ENCODE measurements around the gene PARP14. TPM values are rescaled to one million over a fixed set of nuclear protein-coding genes. Genes with fewer than 3 reads are reported as not detected.
A peak's percentile ranks its signal among the peaks of the same experiment; 100 is the strongest.
"Not testable (repeated sequence)": the region's sequence is repeated elsewhere in the genome, so short reads cannot be mapped to it uniquely, and the experiment has no call there.

Gene PARP14
- polyA plus RNA-seq, 2 of the 4 experiments (the other 2 are of a cell fraction) = 7.5 to 23.6 TPM

DNA sequence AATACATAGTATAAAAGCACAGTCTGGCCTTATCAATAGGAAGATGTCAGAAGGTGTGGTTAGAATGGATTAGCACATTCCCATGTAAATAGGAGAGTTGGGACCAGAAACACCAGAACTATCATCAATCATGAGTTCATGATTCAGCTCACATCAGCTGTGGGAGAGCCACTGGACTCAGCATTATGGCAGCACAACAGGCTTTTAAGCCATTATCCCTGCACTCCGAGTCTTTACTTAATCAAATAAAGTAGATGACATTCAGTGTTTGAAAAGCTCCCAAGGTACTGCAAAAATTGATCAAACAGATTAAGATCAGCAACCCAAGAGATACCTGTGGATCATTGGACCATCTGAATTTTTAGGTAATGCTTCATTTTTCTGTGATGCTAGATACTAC lies 24.7 kb downstream of the PARP14 start:
- no peak overlapping the region for H3K4me3 ChIP-seq
- ChIA-PET POLR2A (no interaction called here), CTCF (no interaction called here)
- DNase-seq (ENCODE audit: low read depth in 1 of 2, low spot score in 1 of 2) = no peak
- 86% methylated on average over 1 of the region's 1 CpG for WGBS (ENCODE audit: missing lambda C conversion rate)
- no peaks in the 10 kb centered on the region for H3K4me1 ChIP-seq
- FAIRE-seq = no peak
- no peak overlapping the region for H3K4me2 ChIP-seq
- no peak overlapping the region for H3K27ac ChIP-seq
- no peaks in the 10 kb centered on the region for H3K9me3 ChIP-seq
- TF ChIP-seq EP300 (IDR thresholded peaks at IDR 0.05) (no peak), JUN (IDR thresholded peaks at IDR 0.05) (no peak), POLR2A (IDR thresholded peaks at IDR 0.05; ENCODE audit: low read length) (no peak), CHD2 (IDR thresholded peaks at IDR 0.05; ENCODE audit: low read length, partially characterized antibody) (no peak), JUNB (IDR thresholded peaks at IDR 0.05) (no peak), MYC (IDR thresholded peaks at IDR 0.05; ENCODE audit: borderline replicate concordance, low read length) (no peak), HDAC2 (IDR thresholded peaks at IDR 0.05) (no peak), BHLHE40 (IDR thresholded peaks at IDR 0.05; ENCODE audit: low read depth, low read length) (no peak), ZSCAN20 (CRISPR knock-in tag; IDR thresholded peaks at IDR 0.05) (no peak)
- TF ChIP-seq, protein P1, sequence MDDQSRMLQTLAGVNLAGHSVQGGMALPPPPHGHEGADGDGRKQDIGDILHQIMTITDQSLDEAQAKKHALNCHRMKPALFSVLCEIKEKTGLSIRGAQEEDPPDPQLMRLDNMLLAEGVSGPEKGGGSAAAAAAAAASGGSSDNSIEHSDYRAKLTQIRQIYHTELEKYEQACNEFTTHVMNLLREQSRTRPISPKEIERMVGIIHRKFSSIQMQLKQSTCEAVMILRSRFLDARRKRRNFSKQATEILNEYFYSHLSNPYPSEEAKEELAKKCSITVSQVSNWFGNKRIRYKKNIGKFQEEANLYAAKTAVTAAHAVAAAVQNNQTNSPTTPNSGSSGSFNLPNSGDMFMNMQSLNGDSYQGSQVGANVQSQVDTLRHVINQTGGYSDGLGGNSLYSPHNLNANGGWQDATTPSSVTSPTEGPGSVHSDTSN (IDR thresholded peaks at IDR 0.05) = no peak
- no peak for ATAC-seq

DNA sequence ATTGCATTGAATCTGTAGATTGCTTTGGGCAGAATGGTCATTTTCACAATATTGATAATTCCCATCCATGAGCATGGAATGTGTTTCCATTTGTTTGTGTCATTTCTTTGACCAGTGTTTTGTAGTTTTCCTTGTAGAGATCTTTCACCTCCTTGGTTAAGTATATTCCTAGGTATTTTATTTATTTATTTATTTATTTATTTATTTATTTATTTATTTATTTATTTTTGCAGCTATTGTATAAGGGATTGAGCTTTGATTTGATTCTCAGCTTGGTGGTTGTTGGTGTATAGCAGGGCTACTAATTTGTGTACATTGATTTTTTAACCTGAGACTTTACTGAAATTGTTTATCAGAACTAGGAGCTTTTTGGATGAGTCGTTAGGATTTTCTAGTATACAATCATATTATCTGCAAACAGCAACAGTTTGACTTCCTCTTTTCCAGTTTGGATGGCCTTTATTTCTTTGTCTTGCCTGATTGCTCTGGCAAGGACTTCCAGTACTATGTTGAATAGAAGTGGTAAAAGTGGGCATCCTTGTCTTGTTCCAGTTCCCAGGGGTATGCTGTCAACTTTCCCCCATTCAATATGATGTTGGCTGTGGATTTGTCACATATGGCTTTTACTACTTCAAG lies 30.1 kb downstream of the PARP14 start:
- FAIRE-seq; DNase-seq (ENCODE audit: low read depth in 1 of 2, low spot score in 1 of 2); H3K9me3 ChIP-seq; H3K4me1 ChIP-seq; H3K27ac ChIP-seq; H3K4me2 ChIP-seq; CTCF ChIA-PET; POLR2A ChIA-PET; H3K4me3 ChIP-seq; ATAC-seq: not testable (repeated sequence)
- 96% methylated on average over 1 of the region's 1 CpG for WGBS (ENCODE audit: missing lambda C conversion rate)
- TF ChIP-seq ZC3H11A (IDR thresholded peaks at IDR 0.05) = peak; percentile 90

DNA sequence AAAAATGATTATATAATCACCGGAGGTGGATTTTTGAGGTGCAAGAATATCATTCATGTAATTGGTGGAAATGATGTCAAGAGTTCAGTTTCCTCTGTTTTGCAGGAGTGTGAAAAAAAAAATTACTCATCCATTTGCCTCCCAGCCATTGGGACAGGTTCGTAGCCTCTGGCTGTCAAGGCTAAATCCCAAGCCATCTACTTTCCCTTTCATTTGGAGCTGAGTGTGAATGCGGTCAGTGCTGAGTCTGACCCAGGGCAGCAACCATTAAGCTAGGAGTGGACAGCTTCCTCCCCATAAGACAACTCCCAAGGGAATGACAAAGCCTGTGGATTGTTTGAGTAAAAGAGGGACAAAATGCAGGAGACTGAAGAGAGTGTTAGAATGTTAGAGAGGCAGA lies 33.6 kb downstream of the PARP14 start:
- CTCF ChIA-PET = interaction anchor here (1.3 kb wide), 1 partner anchor 26 kb away, joined by 3 read pairs; no protein-coding TSS in a partner anchor
- Histone ChIP-seq H3K4me3 (no peak overlapping the region), H3K4me2 (no peak overlapping the region), H3K4me1 (no peaks in the 10 kb centered on the region), H3K27ac (no peak overlapping the region), H3K9me3 (no peaks in the 10 kb centered on the region)
- ATAC-seq (no peak), DNase-seq (ENCODE audit: low read depth in 1 of 2, low spot score in 1 of 2) (no peak), FAIRE-seq (no peak)
- 85% methylated on average over 3 of the region's 3 CpGs for WGBS (ENCODE audit: missing lambda C conversion rate)
- POLR2A ChIA-PET = interaction anchor here (0.5 kb wide), 1 partner anchor 295 kb away, joined by 3 read pairs; no protein-coding TSS in a partner anchor
- TF ChIP-seq POLR2A (IDR thresholded peaks at IDR 0.05; ENCODE audit: low read length) = no peak
- TF ChIP-seq, protein P1 (IDR thresholded peaks at IDR 0.05) = no peak
- TF ChIP-seq ZSCAN20 (CRISPR knock-in tag; IDR thresholded peaks at IDR 0.05) = no peak
- TF ChIP-seq TFCP2L1 (CRISPR knock-in tag; IDR thresholded peaks at IDR 0.05) = no peak
- TF ChIP-seq RARB (CRISPR knock-in tag; IDR thresholded peaks at IDR 0.05) = no peak
- no peak for TF ChIP-seq NFE2L2 (conservative IDR thresholded peaks at IDR 0.05; ENCODE audit: low read length)
- no peak for TF ChIP-seq TP53 (CRISPR knock-in tag; IDR thresholded peaks at IDR 0.05)
- TF ChIP-seq EP300 (IDR thresholded peaks at IDR 0.05) = no peak
- no peak for TF ChIP-seq SMC3 (IDR thresholded peaks at IDR 0.05)

DNA sequence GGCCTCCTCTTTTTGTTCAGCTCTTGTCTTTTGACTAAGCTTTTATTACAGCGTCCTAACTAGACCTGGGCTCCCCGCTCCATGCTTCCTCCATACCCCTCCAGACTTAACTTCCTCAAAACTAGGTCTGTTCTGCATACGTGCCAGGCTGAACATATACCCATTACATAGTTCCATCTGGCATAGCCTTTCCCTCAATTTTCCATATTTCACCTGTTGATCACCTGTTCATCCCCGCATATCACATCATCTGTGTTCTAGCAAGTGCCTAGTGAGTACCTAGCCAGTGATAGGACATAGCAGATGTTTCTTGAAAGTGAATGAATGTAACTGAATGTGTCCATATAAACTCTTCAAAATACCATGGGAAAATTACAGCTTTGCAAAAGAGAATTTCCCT lies 36.0 kb downstream of the PARP14 start:
- Histone ChIP-seq H3K4me2 (no peak overlapping the region), H3K9me3 (no peaks in the 10 kb centered on the region), H3K4me3 (no peak overlapping the region), H3K27ac (no peak overlapping the region), H3K4me1 (no peaks in the 10 kb centered on the region)
- ATAC-seq (no peak), DNase-seq (ENCODE audit: low read depth in 1 of 2, low spot score in 1 of 2) (no peak), FAIRE-seq (no peak)
- WGBS (ENCODE audit: missing lambda C conversion rate) = 80% methylated on average over 4 of the region's 4 CpGs
- CTCF ChIA-PET = interaction anchor here (0.6 to 1.7 kb wide), 5 partner anchors 11 to 127 kb away, joined by 4 to 5 read pairs (median 4); no protein-coding TSS in a partner anchor
- POLR2A ChIA-PET = no interaction called here
- TF ChIP-seq, protein P2, sequence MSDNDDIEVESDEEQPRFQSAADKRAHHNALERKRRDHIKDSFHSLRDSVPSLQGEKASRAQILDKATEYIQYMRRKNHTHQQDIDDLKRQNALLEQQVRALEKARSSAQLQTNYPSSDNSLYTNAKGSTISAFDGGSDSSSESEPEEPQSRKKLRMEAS (IDR thresholded peaks at IDR 0.05) = no peak
- TF ChIP-seq CBX2 (IDR thresholded peaks at IDR 0.05; ENCODE audit: borderline replicate concordance, low read depth) (no peak), CEBPB (IDR thresholded peaks at IDR 0.05) (no peak), ZNF302 (CRISPR knock-in tag; IDR thresholded peaks at IDR 0.05) (no peak), RNF2 (IDR thresholded peaks at IDR 0.05; ENCODE audit: borderline replicate concordance, low read depth) (no peak), CHD2 (IDR thresholded peaks at IDR 0.05; ENCODE audit: low read length, partially characterized antibody) (no peak), CBX8 (IDR thresholded peaks at IDR 0.05) (no peak), HOXB5 (CRISPR knock-in tag; IDR thresholded peaks at IDR 0.05) (no peak), EP300 (IDR thresholded peaks at IDR 0.05) (no peak), HEYL (CRISPR knock-in tag; IDR thresholded peaks at IDR 0.05) (no peak), ZSCAN20 (CRISPR knock-in tag; IDR thresholded peaks at IDR 0.05) (no peak), KDM5A (IDR thresholded peaks at IDR 0.05) (no peak)
- TF ChIP-seq, protein P3, sequence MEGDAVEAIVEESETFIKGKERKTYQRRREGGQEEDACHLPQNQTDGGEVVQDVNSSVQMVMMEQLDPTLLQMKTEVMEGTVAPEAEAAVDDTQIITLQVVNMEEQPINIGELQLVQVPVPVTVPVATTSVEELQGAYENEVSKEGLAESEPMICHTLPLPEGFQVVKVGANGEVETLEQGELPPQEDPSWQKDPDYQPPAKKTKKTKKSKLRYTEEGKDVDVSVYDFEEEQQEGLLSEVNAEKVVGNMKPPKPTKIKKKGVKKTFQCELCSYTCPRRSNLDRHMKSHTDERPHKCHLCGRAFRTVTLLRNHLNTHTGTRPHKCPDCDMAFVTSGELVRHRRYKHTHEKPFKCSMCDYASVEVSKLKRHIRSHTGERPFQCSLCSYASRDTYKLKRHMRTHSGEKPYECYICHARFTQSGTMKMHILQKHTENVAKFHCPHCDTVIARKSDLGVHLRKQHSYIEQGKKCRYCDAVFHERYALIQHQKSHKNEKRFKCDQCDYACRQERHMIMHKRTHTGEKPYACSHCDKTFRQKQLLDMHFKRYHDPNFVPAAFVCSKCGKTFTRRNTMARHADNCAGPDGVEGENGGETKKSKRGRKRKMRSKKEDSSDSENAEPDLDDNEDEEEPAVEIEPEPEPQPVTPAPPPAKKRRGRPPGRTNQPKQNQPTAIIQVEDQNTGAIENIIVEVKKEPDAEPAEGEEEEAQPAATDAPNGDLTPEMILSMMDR (IDR thresholded peaks at IDR 0.05) = no peak
- TF ChIP-seq, protein P4, sequence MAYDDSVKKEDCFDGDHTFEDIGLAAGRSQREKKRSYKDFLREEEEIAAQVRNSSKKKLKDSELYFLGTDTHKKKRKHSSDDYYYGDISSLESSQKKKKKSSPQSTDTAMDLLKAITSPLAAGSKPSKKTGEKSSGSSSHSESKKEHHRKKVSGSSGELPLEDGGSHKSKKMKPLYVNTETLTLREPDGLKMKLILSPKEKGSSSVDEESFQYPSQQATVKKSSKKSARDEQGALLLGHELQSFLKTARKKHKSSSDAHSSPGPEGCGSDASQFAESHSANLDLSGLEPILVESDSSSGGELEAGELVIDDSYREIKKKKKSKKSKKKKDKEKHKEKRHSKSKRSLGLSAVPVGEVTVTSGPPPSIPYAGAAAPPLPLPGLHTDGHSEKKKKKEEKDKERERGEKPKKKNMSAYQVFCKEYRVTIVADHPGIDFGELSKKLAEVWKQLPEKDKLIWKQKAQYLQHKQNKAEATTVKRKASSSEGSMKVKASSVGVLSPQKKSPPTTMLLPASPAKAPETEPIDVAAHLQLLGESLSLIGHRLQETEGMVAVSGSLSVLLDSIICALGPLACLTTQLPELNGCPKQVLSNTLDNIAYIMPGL (CRISPR knock-in tag; IDR thresholded peaks at IDR 0.05; ENCODE audit: borderline replicate concordance) = no peak
